Measurements from ENCODE around the gene ATN1.

The ATN1 gene

GRCh38 chr12:6925540-6926279 lies 2.0 kb upstream of the ATN1 start:
- peak; percentile 91 for DNase-seq

GRCh38 chr12:6928022-6928702 lies 403 bp downstream of the ATN1 start:
- DNase-seq, result no peak

DNA sequence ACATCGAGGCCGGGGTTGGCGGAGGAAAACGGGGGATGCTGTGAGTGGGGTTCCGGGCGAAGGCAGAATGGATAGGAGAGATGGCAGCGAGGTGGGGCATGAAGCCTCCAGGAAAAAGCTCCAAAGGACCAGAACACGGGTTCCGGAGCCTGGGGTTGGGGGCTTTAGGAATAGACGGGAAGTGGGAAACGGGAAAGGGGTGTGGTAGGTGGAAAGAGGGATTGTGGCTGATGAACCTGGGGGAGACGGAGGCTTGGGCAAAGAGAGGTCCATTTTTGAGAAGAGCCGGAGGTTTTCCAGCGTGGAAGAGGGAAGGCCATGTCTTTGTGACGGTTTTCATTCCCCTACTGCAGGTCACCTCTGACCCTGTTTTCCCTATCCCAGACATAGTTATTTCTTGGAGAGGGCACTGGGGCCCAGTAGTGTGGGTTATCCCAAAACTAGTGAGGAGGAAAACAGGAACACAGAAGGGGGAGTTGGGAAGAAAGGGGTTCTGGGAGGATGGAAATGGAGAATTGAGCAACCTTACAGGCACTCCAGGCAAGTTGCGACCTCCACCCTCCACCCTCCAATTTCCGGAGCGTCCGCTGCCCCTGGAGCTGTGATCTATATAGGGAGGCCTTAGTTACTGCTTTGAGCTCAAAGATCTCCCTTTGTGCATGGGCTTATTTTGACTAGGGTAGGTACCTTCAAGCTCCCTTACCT lies 1.1 kb downstream of the ATN1 start:
- no peak for DNase-seq

GRCh38 chr12:6929466-6930452 lies 2.0 kb downstream of the ATN1 start:
- no peak for DNase-seq

DNA sequence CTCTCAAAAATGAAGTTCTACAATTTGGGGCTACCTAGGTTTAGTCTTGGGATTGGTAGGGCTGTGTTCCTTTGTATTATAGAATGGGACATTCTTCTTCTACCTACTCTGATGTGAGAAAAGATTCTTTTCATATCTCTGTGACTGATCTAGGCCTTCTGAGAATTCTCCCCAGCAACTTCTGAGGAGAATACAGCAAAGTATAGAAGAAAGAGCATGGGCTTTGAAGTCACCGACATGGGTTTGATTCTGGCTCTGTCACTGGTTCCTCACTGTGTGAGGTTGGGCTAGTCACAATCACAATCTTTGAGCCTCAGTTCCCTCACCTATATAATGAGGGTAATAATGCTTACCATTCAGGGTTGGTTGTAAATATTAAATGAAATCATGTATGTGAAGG lies 5.0 kb downstream of the ATN1 start:
- DNase-seq, result no peak

DNA sequence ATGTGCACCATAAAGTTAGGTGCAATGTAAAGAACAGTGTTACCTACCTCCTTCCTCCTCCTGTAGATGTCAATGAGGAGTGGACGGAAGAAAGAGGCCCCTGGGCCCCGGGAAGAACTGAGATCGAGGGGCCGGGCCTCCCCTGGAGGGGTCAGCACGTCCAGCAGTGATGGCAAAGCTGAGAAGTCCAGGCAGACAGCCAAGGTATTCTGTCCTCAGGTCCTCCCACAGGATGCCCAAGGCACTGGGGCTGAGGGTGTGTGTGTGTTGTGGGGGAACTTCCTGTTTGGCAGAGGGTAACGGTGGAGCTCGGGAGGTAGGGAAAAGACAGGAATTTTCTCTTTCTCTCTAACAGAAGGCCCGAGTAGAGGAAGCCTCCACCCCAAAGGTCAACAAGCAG lies 6.4 kb downstream of the ATN1 start:
- no peak for DNase-seq

GRCh38 chr12:6935371-6936193 lies 7.8 kb downstream of the ATN1 start:
- no peak for DNase-seq

- no peak for DNase-seq
Observed at GRCh38 chr12:6936194-6936635, 8.5 kb downstream of the ATN1 start.

DNA sequence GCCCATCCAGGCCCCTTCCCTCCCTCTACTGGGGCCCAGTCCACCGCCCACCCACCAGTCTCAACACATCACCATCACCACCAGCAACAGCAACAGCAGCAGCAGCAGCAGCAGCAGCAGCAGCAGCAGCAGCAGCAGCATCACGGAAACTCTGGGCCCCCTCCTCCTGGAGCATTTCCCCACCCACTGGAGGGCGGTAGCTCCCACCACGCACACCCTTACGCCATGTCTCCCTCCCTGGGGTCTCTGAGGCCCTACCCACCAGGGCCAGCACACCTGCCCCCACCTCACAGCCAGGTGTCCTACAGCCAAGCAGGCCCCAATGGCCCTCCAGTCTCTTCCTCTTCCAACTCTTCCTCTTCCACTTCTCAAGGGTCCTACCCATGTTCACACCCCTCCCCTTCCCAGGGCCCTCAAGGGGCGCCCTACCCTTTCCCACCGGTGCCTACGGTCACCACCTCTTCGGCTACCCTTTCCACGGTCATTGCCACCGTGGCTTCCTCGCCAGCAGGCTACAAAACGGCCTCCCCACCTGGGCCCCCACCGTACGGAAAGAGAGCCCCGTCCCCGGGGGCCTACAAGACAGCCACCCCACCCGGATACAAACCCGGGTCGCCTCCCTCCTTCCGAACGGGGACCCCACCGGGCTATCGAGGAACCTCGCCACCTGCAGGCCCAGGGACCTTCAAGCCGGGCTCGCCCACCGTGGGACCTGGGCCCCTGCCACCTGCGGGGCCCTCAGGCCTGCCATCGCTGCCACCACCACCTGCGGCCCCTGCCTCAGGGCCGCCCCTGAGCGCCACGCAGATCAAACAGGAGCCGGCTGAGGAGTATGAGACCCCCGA lies 9.1 kb downstream of the ATN1 start:
- no peak for DNase-seq

DNA sequence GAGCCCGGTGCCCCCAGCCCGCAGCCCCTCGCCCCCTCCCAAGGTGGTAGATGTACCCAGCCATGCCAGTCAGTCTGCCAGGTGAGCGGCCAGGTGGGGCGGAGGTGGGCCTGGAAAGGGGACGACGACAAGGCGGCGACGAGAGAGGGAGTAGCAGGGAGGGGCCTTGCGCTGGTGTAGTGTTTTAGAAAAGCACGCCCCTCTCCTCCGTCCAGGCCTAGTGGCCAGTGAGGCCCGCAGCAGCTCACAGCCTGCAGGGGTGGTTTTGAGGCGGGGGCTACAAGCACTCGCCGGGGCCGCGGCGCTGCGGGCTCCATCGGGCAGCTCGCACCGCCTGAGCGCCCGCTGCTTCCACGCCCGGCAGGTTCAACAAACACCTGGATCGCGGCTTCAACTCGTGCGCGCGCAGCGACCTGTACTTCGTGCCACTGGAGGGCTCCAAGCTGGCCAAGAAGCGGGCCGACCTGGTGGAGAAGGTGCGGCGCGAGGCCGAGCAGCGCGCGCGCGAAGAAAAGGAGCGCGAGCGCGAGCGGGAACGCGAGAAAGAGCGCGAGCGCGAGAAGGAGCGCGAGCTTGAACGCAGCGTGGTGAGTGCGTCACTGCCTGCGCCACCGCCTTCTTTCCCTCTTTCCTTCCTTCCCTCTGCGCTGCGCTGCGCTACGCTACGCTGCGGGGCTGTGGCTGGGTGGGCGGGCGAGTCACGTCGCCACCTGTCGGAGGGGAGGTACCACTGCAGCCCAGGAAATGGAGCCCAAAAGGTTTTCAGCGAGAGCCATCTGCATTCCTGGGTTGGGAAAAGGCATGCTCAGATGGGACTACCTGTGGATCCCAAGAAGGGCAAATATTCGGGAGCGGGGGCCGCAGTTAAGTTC lies 10.0 kb downstream of the ATN1 start:
- DNase-seq, result peak; percentile 94

- no peak for DNase-seq
Observed at GRCh38 chr12:6938353-6939190, 10.8 kb downstream of the ATN1 start.

GRCh38 chr12:6939191-6939540 lies 11.4 kb downstream of the ATN1 start:
- no peak for DNase-seq

DNA sequence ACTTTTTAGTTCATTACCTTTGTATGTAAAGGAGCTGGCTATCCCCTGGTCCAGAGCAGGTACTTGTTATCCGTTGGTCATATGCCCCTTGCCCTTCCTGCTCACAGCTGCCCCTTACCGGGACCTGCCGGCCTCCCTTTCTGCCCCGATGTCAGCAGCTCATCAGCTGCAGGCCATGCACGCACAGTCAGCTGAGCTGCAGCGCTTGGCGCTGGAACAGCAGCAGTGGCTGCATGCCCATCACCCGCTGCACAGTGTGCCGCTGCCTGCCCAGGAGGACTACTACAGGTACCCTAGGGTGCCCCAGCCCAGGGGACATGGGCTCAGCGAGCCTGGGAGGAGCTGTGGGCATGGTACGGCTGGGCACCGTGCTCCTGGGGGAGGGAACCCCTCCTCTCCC lies 13.5 kb downstream of the ATN1 start:
- no peak for DNase-seq

GRCh38 chr12:6941782-6942181 lies 14.0 kb downstream of the ATN1 start:
- DNase-seq, result no peak

- DNase-seq, result peak; percentile 29
Observed at GRCh38 chr12:6942331-6942665, 14.5 kb downstream of the ATN1 start.

GRCh38 chr12:6943389-6943721 lies 15.6 kb downstream of the ATN1 start:
- peak; percentile 93 for DNase-seq

DNA sequence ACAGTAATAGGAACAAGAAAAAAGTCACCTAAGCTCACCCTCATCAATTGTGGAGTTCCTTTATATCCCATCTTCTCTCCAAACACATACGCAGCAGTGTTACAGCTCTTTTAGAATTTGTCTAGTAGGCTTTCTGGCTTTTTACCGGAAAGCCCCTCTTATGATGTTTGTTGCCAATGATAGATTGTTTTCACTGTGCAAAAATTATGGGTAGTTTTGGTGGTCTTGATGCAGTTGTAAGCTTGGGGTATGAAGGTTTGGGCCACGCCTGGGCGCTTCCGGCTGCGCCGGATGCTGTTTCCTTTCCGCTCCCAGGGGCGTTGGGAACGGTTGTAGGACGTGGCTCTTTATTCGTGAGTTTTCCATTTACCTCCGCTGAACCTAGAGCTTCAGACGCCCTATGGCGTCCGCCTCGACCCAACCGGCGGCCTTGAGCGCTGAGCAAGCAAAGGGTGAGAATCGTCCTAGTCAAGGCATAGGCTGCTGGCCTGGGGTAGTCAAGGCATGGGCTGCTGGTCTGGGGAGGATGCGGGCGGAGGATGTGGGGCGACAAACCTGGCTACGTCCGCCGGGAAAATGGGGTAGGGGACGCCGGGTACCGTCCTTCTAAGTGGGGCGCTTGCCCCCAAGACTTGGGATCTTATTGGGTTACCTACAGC lies 16.1 kb downstream of the ATN1 start, which contains the start of the genes C12orf57 and RNU7-1:
Gene C12orf57 (plus strand): TSS at position 301 of the 659 bp plus-strand sequence. CDS start 100 bp downstream, at position 401.
Gene RNU7-1 (plus strand): TSS at position 95 of the 659 bp plus-strand sequence.
- peak; percentile 97 for DNase-seq

Data from fibroblast of skin of scalp (primary cell).